ENCODE measurements around the gene UMPS. TPM values are rescaled to one million over a fixed set of nuclear protein-coding genes. Genes with fewer than 3 reads are reported as not detected.

The UMPS gene
- total RNA-seq, 1 experiment from 2014 or later, result 45.4 TPM

- Mint-ChIP-seq H3K4me3 (no peak overlapping the region), H3K9me3 (no peaks in the 10 kb centered on the region), H3K27ac (peak overlapping the region; percentile 26), H3K36me3 (peaks cover 65% of the 10 kb centered on the region), H3K27me3 (ENCODE audit: low read depth) (no peaks in the 10 kb centered on the region), H3K4me1 (peaks cover 4% of the 10 kb centered on the region)
- ChIA-PET CTCF (interaction anchor here (1.2 to 1.8 kb wide), 2 partner anchors 31 to 110 kb away, joined by 3 to 7 read pairs; no protein-coding TSS in a partner anchor), POLR2A (no interaction called here)
- TF ChIP-seq MXD4 (CRISPR knock-in tag; IDR thresholded peaks at IDR 0.05; ENCODE audit: borderline replicate concordance) (no peak), ZNF317 (CRISPR knock-in tag; IDR thresholded peaks at IDR 0.05; ENCODE audit: borderline replicate concordance, low read depth) (no peak), HMGA2 (CRISPR knock-in tag; IDR thresholded peaks at IDR 0.05) (no peak), SP1 (CRISPR knock-in tag; conservative IDR thresholded peaks at IDR 0.05) (no peak), FOXK1 (CRISPR knock-in tag; IDR thresholded peaks at IDR 0.05) (no peak), CDX4 (CRISPR knock-in tag; IDR thresholded peaks at IDR 0.05; ENCODE audit: borderline replicate concordance) (no peak), SMAD4 (CRISPR knock-in tag; IDR thresholded peaks at IDR 0.05) (no peak), ZNF396 (CRISPR knock-in tag; IDR thresholded peaks at IDR 0.05; ENCODE audit: borderline replicate concordance) (no peak), ARID4B (CRISPR knock-in tag; IDR thresholded peaks at IDR 0.05; ENCODE audit: borderline replicate concordance) (no peak), ZNF671 (CRISPR knock-in tag; IDR thresholded peaks at IDR 0.05) (no peak), ERG (CRISPR knock-in tag; IDR thresholded peaks at IDR 0.05) (no peak), RELA (CRISPR knock-in tag; IDR thresholded peaks at IDR 0.05; ENCODE audit: borderline replicate concordance) (no peak), ZBTB43 (CRISPR knock-in tag; IDR thresholded peaks at IDR 0.05) (no peak), NFATC4 (CRISPR knock-in tag; IDR thresholded peaks at IDR 0.05) (no peak)
- TF ChIP-seq, protein P1, sequence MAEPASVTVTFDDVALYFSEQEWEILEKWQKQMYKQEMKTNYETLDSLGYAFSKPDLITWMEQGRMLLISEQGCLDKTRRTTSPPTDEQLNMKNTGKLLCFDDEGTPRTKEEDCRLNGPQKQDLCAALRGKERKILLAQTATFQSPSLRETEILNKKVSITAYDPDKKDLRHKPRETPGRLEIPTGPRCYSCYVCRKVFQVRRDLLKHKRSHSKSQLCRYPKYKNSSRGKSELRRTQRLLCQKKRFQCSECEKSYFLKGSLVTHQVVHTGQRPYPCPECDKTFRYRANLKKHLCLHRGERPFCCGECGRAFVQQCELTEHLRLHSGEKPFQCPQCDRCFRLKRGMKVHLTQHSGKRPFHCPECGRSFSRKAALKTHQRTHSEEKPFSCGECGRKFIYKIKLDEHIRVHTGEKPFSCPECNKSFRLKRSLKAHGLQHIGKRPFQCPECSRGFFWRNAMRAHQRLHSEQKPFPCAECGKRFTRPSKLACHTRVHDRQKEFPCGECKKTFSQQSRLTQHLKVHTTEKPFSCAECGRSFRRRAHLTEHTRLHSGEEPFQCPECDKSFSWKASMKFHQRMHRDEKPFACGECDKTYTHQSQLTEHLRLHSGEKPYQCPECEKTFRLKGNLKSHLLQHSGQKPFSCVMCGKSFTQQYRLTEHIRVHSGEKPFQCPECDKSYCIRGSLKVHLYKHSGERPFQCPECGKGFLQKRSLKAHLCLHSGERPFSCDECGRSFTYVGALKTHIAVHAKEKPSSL (CRISPR knock-in tag; conservative IDR thresholded peaks at IDR 0.05), result no peak
- TF ChIP-seq, protein P2, sequence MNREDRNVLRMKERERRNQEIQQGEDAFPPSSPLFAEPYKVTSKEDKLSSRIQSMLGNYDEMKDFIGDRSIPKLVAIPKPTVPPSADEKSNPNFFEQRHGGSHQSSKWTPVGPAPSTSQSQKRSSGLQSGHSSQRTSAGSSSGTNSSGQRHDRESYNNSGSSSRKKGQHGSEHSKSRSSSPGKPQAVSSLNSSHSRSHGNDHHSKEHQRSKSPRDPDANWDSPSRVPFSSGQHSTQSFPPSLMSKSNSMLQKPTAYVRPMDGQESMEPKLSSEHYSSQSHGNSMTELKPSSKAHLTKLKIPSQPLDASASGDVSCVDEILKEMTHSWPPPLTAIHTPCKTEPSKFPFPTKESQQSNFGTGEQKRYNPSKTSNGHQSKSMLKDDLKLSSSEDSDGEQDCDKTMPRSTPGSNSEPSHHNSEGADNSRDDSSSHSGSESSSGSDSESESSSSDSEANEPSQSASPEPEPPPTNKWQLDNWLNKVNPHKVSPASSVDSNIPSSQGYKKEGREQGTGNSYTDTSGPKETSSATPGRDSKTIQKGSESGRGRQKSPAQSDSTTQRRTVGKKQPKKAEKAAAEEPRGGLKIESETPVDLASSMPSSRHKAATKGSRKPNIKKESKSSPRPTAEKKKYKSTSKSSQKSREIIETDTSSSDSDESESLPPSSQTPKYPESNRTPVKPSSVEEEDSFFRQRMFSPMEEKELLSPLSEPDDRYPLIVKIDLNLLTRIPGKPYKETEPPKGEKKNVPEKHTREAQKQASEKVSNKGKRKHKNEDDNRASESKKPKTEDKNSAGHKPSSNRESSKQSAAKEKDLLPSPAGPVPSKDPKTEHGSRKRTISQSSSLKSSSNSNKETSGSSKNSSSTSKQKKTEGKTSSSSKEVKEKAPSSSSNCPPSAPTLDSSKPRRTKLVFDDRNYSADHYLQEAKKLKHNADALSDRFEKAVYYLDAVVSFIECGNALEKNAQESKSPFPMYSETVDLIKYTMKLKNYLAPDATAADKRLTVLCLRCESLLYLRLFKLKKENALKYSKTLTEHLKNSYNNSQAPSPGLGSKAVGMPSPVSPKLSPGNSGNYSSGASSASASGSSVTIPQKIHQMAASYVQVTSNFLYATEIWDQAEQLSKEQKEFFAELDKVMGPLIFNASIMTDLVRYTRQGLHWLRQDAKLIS (CRISPR knock-in tag; IDR thresholded peaks at IDR 0.05; ENCODE audit: borderline replicate concordance), result no peak
- TF ChIP-seq, protein P3, sequence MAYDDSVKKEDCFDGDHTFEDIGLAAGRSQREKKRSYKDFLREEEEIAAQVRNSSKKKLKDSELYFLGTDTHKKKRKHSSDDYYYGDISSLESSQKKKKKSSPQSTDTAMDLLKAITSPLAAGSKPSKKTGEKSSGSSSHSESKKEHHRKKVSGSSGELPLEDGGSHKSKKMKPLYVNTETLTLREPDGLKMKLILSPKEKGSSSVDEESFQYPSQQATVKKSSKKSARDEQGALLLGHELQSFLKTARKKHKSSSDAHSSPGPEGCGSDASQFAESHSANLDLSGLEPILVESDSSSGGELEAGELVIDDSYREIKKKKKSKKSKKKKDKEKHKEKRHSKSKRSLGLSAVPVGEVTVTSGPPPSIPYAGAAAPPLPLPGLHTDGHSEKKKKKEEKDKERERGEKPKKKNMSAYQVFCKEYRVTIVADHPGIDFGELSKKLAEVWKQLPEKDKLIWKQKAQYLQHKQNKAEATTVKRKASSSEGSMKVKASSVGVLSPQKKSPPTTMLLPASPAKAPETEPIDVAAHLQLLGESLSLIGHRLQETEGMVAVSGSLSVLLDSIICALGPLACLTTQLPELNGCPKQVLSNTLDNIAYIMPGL (CRISPR knock-in tag; IDR thresholded peaks at IDR 0.05), result no peak
- TF ChIP-seq, protein P4, sequence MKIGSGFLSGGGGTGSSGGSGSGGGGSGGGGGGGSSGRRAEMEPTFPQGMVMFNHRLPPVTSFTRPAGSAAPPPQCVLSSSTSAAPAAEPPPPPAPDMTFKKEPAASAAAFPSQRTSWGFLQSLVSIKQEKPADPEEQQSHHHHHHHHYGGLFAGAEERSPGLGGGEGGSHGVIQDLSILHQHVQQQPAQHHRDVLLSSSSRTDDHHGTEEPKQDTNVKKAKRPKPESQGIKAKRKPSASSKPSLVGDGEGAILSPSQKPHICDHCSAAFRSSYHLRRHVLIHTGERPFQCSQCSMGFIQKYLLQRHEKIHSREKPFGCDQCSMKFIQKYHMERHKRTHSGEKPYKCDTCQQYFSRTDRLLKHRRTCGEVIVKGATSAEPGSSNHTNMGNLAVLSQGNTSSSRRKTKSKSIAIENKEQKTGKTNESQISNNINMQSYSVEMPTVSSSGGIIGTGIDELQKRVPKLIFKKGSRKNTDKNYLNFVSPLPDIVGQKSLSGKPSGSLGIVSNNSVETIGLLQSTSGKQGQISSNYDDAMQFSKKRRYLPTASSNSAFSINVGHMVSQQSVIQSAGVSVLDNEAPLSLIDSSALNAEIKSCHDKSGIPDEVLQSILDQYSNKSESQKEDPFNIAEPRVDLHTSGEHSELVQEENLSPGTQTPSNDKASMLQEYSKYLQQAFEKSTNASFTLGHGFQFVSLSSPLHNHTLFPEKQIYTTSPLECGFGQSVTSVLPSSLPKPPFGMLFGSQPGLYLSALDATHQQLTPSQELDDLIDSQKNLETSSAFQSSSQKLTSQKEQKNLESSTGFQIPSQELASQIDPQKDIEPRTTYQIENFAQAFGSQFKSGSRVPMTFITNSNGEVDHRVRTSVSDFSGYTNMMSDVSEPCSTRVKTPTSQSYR (CRISPR knock-in tag; IDR thresholded peaks at IDR 0.05), result no peak
- no peak for ATAC-seq
- no peak for DNase-seq (ENCODE audit: low spot score)
Measured at GRCh38 chr3:124791639-124792151, 61.4 kb downstream of the UMPS start.

All from WTC11 (cell line).